Gastrocnemius medialis (tissue), 4 donors: ENCODE measurements around the gene LAPTM4A.

Experiments
- POLR2A ChIP-seq, 2 donors: fragments of 450-650 bp; IDR thresholded peaks; one replicate each; pipeline ENCODE4 v1.6.1; 2017; ENCODE audit warnings: antibody characterized with exemption in 2 of 2, mild to moderate bottlenecking in 2 of 2, moderate library complexity in 2 of 2
- TF ChIP-seq, protein P1 (sequence below), 5 experiments: fragments of 450-650 bp in 3 of 5; fragments of 200-600 bp in 2 of 5; sonication (generic) in 2 of 5; IDR thresholded peaks in 4 of 5; conservative IDR thresholded peaks in 1 of 5; 1 replicate in 4 of 5; 2 replicates in 1 of 5; pipeline ENCODE4 v1.5.1; 2016 to 2019; ENCODE audit warnings: antibody characterized with exemption in 5 of 5, mild to moderate bottlenecking in 3 of 5, moderate library complexity in 3 of 5

DNA sequence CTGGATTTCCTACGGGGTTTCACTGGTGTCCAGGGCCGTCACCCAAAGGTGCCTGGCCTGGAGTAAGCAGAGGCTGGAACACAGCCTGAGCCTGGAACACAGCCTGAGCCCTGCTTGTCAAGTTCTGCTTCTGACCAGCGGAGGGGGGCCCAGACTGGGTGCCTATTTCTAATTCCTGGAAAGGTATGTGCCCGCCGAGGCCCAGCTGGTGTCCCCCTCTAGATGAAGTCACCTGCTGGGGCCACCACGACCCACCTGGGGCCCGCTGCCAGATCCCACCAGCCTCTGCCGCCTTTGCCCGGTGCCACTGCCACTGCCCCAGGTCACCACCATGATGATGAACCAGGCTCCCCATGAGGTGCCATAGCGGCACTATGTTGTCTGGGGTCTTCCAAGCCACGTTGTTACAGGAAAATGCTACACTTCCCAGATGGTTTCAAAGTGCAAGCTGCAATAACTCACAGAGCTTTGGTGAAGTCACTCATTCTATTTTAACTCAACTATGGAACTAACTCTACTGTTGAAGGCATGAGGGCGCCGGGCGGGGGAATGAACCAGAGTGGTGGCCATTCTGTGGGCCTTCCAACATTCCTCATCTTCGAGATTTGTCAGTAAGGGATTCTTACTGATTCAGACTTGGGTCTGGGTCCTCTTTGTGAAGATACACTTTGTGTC is 40.9 kb upstream of the LAPTM4A start:
- no peak for TF ChIP-seq POLR2A (IDR thresholded peaks at IDR 0.05)
- TF ChIP-seq, protein P1, sequence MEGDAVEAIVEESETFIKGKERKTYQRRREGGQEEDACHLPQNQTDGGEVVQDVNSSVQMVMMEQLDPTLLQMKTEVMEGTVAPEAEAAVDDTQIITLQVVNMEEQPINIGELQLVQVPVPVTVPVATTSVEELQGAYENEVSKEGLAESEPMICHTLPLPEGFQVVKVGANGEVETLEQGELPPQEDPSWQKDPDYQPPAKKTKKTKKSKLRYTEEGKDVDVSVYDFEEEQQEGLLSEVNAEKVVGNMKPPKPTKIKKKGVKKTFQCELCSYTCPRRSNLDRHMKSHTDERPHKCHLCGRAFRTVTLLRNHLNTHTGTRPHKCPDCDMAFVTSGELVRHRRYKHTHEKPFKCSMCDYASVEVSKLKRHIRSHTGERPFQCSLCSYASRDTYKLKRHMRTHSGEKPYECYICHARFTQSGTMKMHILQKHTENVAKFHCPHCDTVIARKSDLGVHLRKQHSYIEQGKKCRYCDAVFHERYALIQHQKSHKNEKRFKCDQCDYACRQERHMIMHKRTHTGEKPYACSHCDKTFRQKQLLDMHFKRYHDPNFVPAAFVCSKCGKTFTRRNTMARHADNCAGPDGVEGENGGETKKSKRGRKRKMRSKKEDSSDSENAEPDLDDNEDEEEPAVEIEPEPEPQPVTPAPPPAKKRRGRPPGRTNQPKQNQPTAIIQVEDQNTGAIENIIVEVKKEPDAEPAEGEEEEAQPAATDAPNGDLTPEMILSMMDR (IDR thresholded peaks at IDR 0.05 in 4 of 5, conservative IDR thresholded peaks at IDR 0.05 in 1 of 5): no peak
